NB4 (cell line): Measurements from ENCODE around the gene CHCHD6.

Experiments used
- CTCF ChIP-seq: IDR thresholded peaks from one replicate; pipeline ENCODE4 v1.5.1; 2012; ENCODE audit warnings: low read depth, low read length
- POLR2A ChIP-seq: IDR thresholded peaks from 2 replicates; pipeline ENCODE4 v1.6.1; 2011; ENCODE audit warnings: mild to moderate bottlenecking; ENCODE audit not compliant: insufficient read length; ENCODE audit errors: extremely low read depth

DNA sequence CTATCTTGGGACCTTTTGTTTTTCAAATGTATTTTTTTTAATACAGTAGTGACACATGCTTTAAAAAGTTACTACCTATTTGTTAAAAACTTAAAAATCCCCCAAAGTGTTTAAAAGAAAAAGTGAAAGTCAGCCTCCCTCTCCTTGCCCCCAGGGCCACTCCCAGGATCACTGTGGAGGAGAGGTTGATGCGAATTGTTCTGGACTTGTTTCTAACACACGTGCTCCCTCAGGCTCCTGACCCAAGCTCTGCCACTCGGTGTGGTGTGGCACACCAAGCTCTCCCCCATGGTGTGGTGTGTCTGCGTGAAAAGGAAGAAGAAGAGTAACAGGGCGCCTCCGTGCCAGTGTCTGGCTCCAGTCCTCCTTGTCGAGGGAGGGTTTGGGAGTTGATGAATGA, 93.5 kb downstream of the CHCHD6 start:
- TF ChIP-seq CTCF (no peak), POLR2A (no peak)
